HepG2 (cell line): ENCODE measurements around the gene OASL. TPM values are rescaled to one million over a fixed set of nuclear protein-coding genes. Genes with fewer than 3 reads are reported as not detected.

Source experiments
- ARID3A ChIP-seq: IDR thresholded peaks from 2 replicates; pipeline ENCODE4 v1.6.1; 2012; ENCODE audit warnings: low read depth, low read length, improper control_type of control experiment
- ATF7 ChIP-seq, 2 experiments: fragments of 450-650 bp in 1 of 2; sonication (generic) in 1 of 2; formaldehyde crosslinking in 1 of 2; IDR thresholded peaks; 2 replicates each; pipeline versions ENCODE4 v1.4.0 to v1.6.1; 2016 to 2020; ENCODE audit warnings: antibody characterized with exemption in 1 of 2, mild to moderate bottlenecking in 1 of 2, missing genetic modification reagents in 1 of 2
- CEBPB ChIP-seq: IDR thresholded peaks from 2 replicates; pipeline ENCODE4 v1.6.1; 2011; ENCODE audit warnings: low read depth, low read length, improper control_type of control experiment, borderline replicate concordance
- E2F5 ChIP-seq: sonication (generic); formaldehyde crosslinking; conservative IDR thresholded peaks from 2 replicates; pipeline ENCODE4 v1.4.0; 2020; ENCODE audit warnings: missing genetic modification reagents
- FOSL2 ChIP-seq: sonication (generic); formaldehyde crosslinking; IDR thresholded peaks from 2 replicates; pipeline ENCODE4 v1.4.0; 2020; ENCODE audit warnings: missing genetic modification reagents
- GLMP ChIP-seq: sonication (generic); formaldehyde crosslinking; IDR thresholded peaks from 2 replicates; pipeline ENCODE4 v1.9.0; 2021; ENCODE audit warnings: missing genetic modification reagents, mild to moderate bottlenecking, borderline replicate concordance
- KAT2B ChIP-seq: fragments of 150-350 bp; IDR thresholded peaks from 2 replicates; pipeline ENCODE4 v1.6.1; 2014; ENCODE audit warnings: low read depth, low read length, borderline replicate concordance
- MAFG ChIP-seq: sonication (generic); formaldehyde crosslinking; IDR thresholded peaks from 2 replicates; pipeline ENCODE4 v1.5.1; 2020; ENCODE audit warnings: mild to moderate bottlenecking, missing genetic modification reagents
- NR1H2 ChIP-seq: sonication (generic); formaldehyde crosslinking; IDR thresholded peaks from 2 replicates; pipeline ENCODE4 v1.8.1; 2022; ENCODE audit warnings: low read depth, missing genetic modification reagents, borderline replicate concordance
- RFXANK ChIP-seq: IDR thresholded peaks from 2 replicates; pipeline ENCODE4 v1.6.1; 2016
- SALL2 ChIP-seq: sonication (generic); formaldehyde crosslinking; IDR thresholded peaks from 2 replicates; pipeline ENCODE4 v1.8.1; 2023; ENCODE audit warnings: mild to moderate bottlenecking, missing genetic modification reagents, inconsistent platforms
- SETDB1 ChIP-seq: sonication (generic); formaldehyde crosslinking; IDR thresholded peaks from 2 replicates; pipeline ENCODE4 v1.5.1; 2020; ENCODE audit warnings: missing genetic modification reagents, mild to moderate bottlenecking, borderline replicate concordance
- SMC3 ChIP-seq: IDR thresholded peaks from 2 replicates; pipeline ENCODE4 v1.6.1; 2011; ENCODE audit warnings: low read length, improper control_type of control experiment
- SOX5 ChIP-seq: IDR thresholded peaks from 2 replicates; pipeline ENCODE4 v1.6.1; 2016; ENCODE audit warnings: borderline replicate concordance
- TAF1 ChIP-seq: sonication (generic); formaldehyde crosslinking; IDR thresholded peaks from 2 replicates; pipeline ENCODE4 v1.4.0; 2020; ENCODE audit warnings: missing genetic modification reagents
- THAP8 ChIP-seq: sonication (generic); formaldehyde crosslinking; IDR thresholded peaks from 2 replicates; pipeline ENCODE4 v1.5.1; 2020; ENCODE audit warnings: missing genetic modification reagents, mild to moderate bottlenecking, borderline replicate concordance
- XBP1 ChIP-seq: sonication (generic); formaldehyde crosslinking; IDR thresholded peaks from 2 replicates; pipeline ENCODE4 v1.5.0; 2020; ENCODE audit warnings: missing genetic modification reagents
- ZMYM4 ChIP-seq: sonication (generic); formaldehyde crosslinking; IDR thresholded peaks from 2 replicates; pipeline ENCODE4 v1.8.1; 2023; ENCODE audit warnings: mild to moderate bottlenecking, missing genetic modification reagents
- ZNF235 ChIP-seq: sonication (generic); formaldehyde crosslinking; IDR thresholded peaks from 2 replicates; pipeline ENCODE4 v1.8.1; 2023; ENCODE audit warnings: mild to moderate bottlenecking, missing genetic modification reagents, borderline replicate concordance
- ZNF256 ChIP-seq: sonication (generic); formaldehyde crosslinking; conservative IDR thresholded peaks from 2 replicates; pipeline ENCODE4 v1.4.0; 2020; ENCODE audit warnings: missing genetic modification reagents
- ZNF382 ChIP-seq: sonication (generic); formaldehyde crosslinking; IDR thresholded peaks from 2 replicates; pipeline ENCODE4 v1.5.0; 2020; ENCODE audit warnings: missing genetic modification reagents, mild to moderate bottlenecking, borderline replicate concordance
- ZNF549 ChIP-seq: sonication (generic); formaldehyde crosslinking; IDR thresholded peaks from 2 replicates; pipeline ENCODE4 v1.5.0; 2020; ENCODE audit warnings: missing genetic modification reagents
- ZNF850 ChIP-seq: sonication (generic); formaldehyde crosslinking; conservative IDR thresholded peaks from 2 replicates; pipeline ENCODE4 v1.9.0; 2021; ENCODE audit warnings: mild to moderate bottlenecking, missing genetic modification reagents
- polyA plus RNA-seq, 8 experiments: library from polyadenylated mRNA; depleted of rRNA in 3 of 8; stranded (reverse) in 7 of 8; unstranded in 1 of 8; fragments of >200 nt; fragmentation: Illumina TruSeq in 4 of 8; extraction: Trizol in 4 of 8; gene quantifications; 2 replicates each; pipeline versions ENCODE4 v1.2.1 to v1.2.3, GENCODE V29; 2011 to 2016; ENCODE audit warnings: low read depth in 4 of 8, missing spikeins in 1 of 8, mixed read lengths in 1 of 8; ENCODE audit not compliant: insufficient read depth in 1 of 8
- total RNA-seq, 5 experiments: library from RNA; depleted of rRNA; stranded (reverse); fragments of >200 nt; fragmentation: Illumina TruSeq; extraction: Trizol; gene quantifications; 2 replicates each; pipeline ENCODE4 v1.2.3, GENCODE V29; 2016; ENCODE audit warnings: low read depth in 1 of 5

Gene OASL
- total and polyA plus RNA-seq, 2 of the 13 experiments (the other 11 are each of a cell fraction or from before 2014, with no cell fraction given): 0.11 to 0.22 TPM

- TF ChIP-seq E2F5 (CRISPR knock-in tag): no peak
- TF ChIP-seq XBP1 (CRISPR knock-in tag): no peak
- 0 out of 2 replicates have a peak, but pooled peaks have one; percentile 14 for TF ChIP-seq THAP8 (CRISPR knock-in tag)
- TF ChIP-seq NR1H2: no peak
- no peak for TF ChIP-seq SETDB1 (CRISPR knock-in tag)
- TF ChIP-seq ZNF549 (CRISPR knock-in tag): no peak
- TF ChIP-seq CEBPB: no peak
- TF ChIP-seq SMC3: no peak
- no peak for TF ChIP-seq ZNF235 (CRISPR knock-in tag)
- TF ChIP-seq ZNF256 (CRISPR knock-in tag): no peak
- TF ChIP-seq TAF1 (CRISPR knock-in tag): peak; percentile 62
- TF ChIP-seq FOSL2: peak; percentile 19; the same call in 1 of the 2 replicates
- TF ChIP-seq ZNF850 (CRISPR knock-in tag): 0 out of 2 replicates have a peak, but pooled peaks have one; percentile 44
- TF ChIP-seq ATF7 (IDR thresholded peaks at IDR 0.05): no peak
- peak; percentile 32; the same call in 1 of the 2 replicates for TF ChIP-seq ATF7 (CRISPR knock-in tag; IDR thresholded peaks at IDR 0.05)
- no peak for TF ChIP-seq ZMYM4 (CRISPR knock-in tag)
- no peak for TF ChIP-seq KAT2B
- TF ChIP-seq ZNF382 (CRISPR knock-in tag): no peak
- TF ChIP-seq GLMP (CRISPR knock-in tag): no peak
- no peak for TF ChIP-seq MAFG (CRISPR knock-in tag)
- no peak; the same call in 1 of the 2 replicates for TF ChIP-seq SOX5
- TF ChIP-seq ARID3A: no peak
- 0 out of 2 replicates have a peak, but pooled peaks have one; percentile 28 for TF ChIP-seq RFXANK (CRISPR knock-in tag)
- TF ChIP-seq SALL2 (CRISPR knock-in tag): no peak; the same call in 1 of the 2 replicates
These were observed 59.0 kb downstream of the OASL start (continued) for GRCh38 chr12:120979862-120980696.
